Measurements from ENCODE around the gene TLK1. TPM values are rescaled to one million over a fixed set of nuclear protein-coding genes. Genes with fewer than 3 reads are reported as not detected.

Gene TLK1
- total and polyA plus RNA-seq, 2 experiments from 2014 or later: 41.2 to 45.0 TPM

DNA sequence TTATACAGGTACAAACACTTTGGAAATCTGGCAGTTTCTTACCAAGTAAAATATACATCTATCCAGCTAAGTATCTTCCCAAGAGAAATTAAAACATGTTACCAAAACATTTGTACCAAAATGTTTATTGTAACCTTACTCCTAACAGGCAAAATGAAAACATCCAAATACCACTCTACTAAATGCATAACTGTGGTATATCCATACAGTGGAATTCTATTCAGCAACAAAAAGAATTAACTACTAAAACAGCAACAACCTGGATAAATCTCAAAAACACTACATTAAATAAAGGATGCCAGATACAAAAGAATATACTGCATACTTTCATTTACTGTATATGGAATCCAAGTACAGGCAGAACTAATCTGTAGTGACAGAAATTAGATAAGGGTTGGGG, 51.1 kb downstream of the TLK1 start:
- Histone ChIP-seq H3K27me3 (ENCODE audit: insufficient read depth) (no peaks in the 10 kb centered on the region), H3K36me3 (ENCODE audit: insufficient read depth) (no peaks in the 10 kb centered on the region), H3K4me3 (no peak overlapping the region), H3K9me2 (ENCODE audit: insufficient read depth) (no peaks in the 10 kb centered on the region), H3K27ac (ENCODE audit: low read depth) (no peak overlapping the region), H3K4me1 (ENCODE audit: insufficient read depth) (no peaks in the 10 kb centered on the region), H3K79me2 (replicated peaks; ENCODE audit: insufficient read depth) (peaks cover 99% of the 10 kb centered on the region), H2AFZ (no peak overlapping the region), H3F3A (replicated peaks; ENCODE audit: low read depth) (no peaks in the 10 kb centered on the region), H3K4me2 (no peak overlapping the region), H4K20me1 (replicated peaks; ENCODE audit: insufficient read depth) (peaks cover 13% of the 10 kb centered on the region)
- no peak for ATAC-seq
- peaks cover 26% of the 10 kb centered on the region; the same call in 2 of the 3 replicates for H3K36me3 Mint-ChIP-seq (ENCODE audit: low read depth)
- H3K4me3 Mint-ChIP-seq: no peak overlapping the region
- H3K27ac Mint-ChIP-seq: no peak overlapping the region; the same call in 1 of the 2 replicates
- no peaks in the 10 kb centered on the region for H3K9me3 Mint-ChIP-seq
- peaks cover 5% of the 10 kb centered on the region for H3K27me3 Mint-ChIP-seq (ENCODE audit: insufficient read depth, low read depth, poor library complexity)
- no peak for DNase-seq (ENCODE audit: low spot score)
- peaks cover 17% of the 10 kb centered on the region; the same call in 2 of the 3 replicates for H3K4me1 Mint-ChIP-seq
- TF ChIP-seq, protein P1, sequence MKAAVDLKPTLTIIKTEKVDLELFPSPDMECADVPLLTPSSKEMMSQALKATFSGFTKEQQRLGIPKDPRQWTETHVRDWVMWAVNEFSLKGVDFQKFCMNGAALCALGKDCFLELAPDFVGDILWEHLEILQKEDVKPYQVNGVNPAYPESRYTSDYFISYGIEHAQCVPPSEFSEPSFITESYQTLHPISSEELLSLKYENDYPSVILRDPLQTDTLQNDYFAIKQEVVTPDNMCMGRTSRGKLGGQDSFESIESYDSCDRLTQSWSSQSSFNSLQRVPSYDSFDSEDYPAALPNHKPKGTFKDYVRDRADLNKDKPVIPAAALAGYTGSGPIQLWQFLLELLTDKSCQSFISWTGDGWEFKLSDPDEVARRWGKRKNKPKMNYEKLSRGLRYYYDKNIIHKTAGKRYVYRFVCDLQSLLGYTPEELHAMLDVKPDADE (IDR thresholded peaks at IDR 0.05): no peak
- TF ChIP-seq, protein P2, sequence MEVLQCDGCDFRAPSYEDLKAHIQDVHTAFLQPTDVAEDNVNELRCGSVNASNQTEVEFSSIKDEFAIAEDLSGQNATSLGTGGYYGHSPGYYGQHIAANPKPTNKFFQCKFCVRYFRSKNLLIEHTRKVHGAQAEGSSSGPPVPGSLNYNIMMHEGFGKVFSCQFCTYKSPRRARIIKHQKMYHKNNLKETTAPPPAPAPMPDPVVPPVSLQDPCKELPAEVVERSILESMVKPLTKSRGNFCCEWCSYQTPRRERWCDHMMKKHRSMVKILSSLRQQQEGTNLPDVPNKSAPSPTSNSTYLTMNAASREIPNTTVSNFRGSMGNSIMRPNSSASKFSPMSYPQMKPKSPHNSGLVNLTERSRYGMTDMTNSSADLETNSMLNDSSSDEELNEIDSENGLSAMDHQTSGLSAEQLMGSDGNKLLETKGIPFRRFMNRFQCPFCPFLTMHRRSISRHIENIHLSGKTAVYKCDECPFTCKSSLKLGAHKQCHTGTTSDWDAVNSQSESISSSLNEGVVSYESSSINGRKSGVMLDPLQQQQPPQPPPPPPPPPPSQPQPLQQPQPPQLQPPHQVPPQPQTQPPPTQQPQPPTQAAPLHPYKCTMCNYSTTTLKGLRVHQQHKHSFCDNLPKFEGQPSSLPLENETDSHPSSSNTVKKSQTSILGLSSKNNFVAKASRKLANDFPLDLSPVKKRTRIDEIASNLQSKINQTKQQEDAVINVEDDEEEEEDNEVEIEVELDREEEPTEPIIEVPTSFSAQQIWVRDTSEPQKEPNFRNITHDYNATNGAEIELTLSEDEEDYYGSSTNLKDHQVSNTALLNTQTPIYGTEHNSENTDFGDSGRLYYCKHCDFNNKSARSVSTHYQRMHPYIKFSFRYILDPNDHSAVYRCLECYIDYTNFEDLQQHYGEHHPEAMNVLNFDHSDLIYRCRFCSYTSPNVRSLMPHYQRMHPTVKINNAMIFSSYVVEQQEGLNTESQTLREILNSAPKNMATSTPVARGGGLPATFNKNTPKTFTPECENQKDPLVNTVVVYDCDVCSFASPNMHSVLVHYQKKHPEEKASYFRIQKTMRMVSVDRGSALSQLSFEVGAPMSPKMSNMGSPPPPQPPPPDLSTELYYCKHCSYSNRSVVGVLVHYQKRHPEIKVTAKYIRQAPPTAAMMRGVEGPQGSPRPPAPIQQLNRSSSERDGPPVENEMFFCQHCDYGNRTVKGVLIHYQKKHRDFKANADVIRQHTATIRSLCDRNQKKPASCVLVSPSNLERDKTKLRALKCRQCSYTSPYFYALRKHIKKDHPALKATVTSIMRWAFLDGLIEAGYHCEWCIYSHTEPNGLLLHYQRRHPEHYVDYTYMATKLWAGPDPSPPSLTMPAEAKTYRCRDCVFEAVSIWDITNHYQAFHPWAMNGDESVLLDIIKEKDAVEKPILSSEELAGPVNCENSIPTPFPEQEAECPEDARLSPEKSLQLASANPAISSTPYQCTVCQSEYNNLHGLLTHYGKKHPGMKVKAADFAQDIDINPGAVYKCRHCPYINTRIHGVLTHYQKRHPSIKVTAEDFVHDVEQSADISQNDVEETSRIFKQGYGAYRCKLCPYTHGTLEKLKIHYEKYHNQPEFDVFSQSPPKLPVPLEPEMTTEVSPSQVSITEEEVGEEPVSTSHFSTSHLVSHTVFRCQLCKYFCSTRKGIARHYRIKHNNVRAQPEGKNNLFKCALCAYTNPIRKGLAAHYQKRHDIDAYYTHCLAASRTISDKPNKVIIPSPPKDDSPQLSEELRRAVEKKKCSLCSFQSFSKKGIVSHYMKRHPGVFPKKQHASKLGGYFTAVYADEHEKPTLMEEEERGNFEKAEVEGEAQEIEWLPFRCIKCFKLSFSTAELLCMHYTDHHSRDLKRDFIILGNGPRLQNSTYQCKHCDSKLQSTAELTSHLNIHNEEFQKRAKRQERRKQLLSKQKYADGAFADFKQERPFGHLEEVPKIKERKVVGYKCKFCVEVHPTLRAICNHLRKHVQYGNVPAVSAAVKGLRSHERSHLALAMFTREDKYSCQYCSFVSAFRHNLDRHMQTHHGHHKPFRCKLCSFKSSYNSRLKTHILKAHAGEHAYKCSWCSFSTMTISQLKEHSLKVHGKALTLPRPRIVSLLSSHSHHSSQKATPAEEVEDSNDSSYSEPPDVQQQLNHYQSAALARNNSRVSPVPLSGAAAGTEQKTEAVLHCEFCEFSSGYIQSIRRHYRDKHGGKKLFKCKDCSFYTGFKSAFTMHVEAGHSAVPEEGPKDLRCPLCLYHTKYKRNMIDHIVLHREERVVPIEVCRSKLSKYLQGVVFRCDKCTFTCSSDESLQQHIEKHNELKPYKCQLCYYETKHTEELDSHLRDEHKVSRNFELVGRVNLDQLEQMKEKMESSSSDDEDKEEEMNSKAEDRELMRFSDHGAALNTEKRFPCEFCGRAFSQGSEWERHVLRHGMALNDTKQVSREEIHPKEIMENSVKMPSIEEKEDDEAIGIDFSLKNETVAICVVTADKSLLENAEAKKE (CRISPR knock-in tag; IDR thresholded peaks at IDR 0.05): no peak
- TF ChIP-seq, protein P3, sequence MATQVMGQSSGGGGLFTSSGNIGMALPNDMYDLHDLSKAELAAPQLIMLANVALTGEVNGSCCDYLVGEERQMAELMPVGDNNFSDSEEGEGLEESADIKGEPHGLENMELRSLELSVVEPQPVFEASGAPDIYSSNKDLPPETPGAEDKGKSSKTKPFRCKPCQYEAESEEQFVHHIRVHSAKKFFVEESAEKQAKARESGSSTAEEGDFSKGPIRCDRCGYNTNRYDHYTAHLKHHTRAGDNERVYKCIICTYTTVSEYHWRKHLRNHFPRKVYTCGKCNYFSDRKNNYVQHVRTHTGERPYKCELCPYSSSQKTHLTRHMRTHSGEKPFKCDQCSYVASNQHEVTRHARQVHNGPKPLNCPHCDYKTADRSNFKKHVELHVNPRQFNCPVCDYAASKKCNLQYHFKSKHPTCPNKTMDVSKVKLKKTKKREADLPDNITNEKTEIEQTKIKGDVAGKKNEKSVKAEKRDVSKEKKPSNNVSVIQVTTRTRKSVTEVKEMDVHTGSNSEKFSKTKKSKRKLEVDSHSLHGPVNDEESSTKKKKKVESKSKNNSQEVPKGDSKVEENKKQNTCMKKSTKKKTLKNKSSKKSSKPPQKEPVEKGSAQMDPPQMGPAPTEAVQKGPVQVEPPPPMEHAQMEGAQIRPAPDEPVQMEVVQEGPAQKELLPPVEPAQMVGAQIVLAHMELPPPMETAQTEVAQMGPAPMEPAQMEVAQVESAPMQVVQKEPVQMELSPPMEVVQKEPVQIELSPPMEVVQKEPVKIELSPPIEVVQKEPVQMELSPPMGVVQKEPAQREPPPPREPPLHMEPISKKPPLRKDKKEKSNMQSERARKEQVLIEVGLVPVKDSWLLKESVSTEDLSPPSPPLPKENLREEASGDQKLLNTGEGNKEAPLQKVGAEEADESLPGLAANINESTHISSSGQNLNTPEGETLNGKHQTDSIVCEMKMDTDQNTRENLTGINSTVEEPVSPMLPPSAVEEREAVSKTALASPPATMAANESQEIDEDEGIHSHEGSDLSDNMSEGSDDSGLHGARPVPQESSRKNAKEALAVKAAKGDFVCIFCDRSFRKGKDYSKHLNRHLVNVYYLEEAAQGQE (IDR thresholded peaks at IDR 0.05; ENCODE audit: unreplicated experiment): no peak
- TF ChIP-seq STAT1 (IDR thresholded peaks at IDR 0.05; ENCODE audit: unreplicated experiment): no peak
- TF ChIP-seq EZH2 (IDR thresholded peaks at IDR 0.05; ENCODE audit: low read depth, unreplicated experiment): no peak
